Omental fat pad (tissue), 4 donors: ENCODE results near the gene MGAT3. TPM values are rescaled to one million over a fixed set of nuclear protein-coding genes. Genes with fewer than 3 reads are reported as not detected.
A peak's percentile ranks its signal among the peaks of the same experiment; 100 is the strongest.

Experiments
- ATAC-seq: fragments of 150-250 bp; one replicate; pipeline ENCODE4 v1.9.1; 2016; ENCODE audit warnings: mild to moderate bottlenecking, moderate library complexity; ENCODE audit not compliant: low FRiP score
- DNase-seq: peaks from one replicate; pipeline ENCODE4 v3.0.0-alpha.2; 2019; ENCODE audit warnings: low spot score
- total RNA-seq, 4 donors: library from RNA; depleted of rRNA; stranded (reverse); fragments of >200 nt; gene quantifications; one replicate each; pipeline ENCODE4 v1.1.0, GENCODE V29; 2016
- TF ChIP-seq, protein P1 (sequence below), 3 donors: fragments of 450-650 bp; IDR thresholded peaks; one replicate each; pipeline ENCODE4 v1.5.1; 2016 to 2017; ENCODE audit warnings: antibody characterized with exemption in 3 of 3, mild to moderate bottlenecking in 3 of 3, moderate library complexity in 2 of 3

The MGAT3 gene
- total RNA-seq, 4 donors from 2014 or later, result 4.1 to 23.5 (median 9.9) TPM

GRCh38 chr22:39427751-39428596 lies 28.8 kb upstream of the MGAT3 start:
- ATAC-seq (peak; percentile 19), DNase-seq (no peak)
- TF ChIP-seq, protein P1, sequence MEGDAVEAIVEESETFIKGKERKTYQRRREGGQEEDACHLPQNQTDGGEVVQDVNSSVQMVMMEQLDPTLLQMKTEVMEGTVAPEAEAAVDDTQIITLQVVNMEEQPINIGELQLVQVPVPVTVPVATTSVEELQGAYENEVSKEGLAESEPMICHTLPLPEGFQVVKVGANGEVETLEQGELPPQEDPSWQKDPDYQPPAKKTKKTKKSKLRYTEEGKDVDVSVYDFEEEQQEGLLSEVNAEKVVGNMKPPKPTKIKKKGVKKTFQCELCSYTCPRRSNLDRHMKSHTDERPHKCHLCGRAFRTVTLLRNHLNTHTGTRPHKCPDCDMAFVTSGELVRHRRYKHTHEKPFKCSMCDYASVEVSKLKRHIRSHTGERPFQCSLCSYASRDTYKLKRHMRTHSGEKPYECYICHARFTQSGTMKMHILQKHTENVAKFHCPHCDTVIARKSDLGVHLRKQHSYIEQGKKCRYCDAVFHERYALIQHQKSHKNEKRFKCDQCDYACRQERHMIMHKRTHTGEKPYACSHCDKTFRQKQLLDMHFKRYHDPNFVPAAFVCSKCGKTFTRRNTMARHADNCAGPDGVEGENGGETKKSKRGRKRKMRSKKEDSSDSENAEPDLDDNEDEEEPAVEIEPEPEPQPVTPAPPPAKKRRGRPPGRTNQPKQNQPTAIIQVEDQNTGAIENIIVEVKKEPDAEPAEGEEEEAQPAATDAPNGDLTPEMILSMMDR (IDR thresholded peaks at IDR 0.05), result no peak

DNA sequence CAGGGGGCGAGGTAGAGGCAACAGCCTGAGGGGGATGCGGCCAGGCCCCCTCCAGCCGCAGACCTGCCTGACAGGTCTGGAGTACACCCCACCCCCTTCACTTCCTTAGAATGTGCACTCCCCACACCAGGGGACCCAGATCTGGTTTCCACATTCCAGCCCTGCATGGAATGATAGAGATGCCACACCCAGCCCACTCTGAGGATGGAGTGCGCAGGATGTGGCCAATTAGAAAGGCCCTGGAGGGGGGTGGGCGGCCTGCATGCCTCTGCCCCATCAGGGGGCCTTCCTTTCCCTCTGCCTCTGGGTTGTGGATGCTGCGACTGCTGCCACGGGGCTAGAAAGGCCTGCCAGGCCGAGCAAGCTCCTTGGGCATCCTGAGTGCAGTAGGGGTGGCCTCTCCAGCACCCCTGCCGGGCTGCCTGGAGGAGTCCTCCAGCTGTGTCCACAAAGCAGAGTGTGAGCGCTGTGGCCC lies 28.2 kb upstream of the MGAT3 start:
- TF ChIP-seq, protein P1 (IDR thresholded peaks at IDR 0.05), result no peak
- ATAC-seq (no peak), DNase-seq (no peak)

- TF ChIP-seq, protein P1 (IDR thresholded peaks at IDR 0.05), result no peak
- DNase-seq (no peak), ATAC-seq (no peak)
These were observed 27.6 kb upstream of the MGAT3 start for GRCh38 chr22:39429186-39429585.

DNA sequence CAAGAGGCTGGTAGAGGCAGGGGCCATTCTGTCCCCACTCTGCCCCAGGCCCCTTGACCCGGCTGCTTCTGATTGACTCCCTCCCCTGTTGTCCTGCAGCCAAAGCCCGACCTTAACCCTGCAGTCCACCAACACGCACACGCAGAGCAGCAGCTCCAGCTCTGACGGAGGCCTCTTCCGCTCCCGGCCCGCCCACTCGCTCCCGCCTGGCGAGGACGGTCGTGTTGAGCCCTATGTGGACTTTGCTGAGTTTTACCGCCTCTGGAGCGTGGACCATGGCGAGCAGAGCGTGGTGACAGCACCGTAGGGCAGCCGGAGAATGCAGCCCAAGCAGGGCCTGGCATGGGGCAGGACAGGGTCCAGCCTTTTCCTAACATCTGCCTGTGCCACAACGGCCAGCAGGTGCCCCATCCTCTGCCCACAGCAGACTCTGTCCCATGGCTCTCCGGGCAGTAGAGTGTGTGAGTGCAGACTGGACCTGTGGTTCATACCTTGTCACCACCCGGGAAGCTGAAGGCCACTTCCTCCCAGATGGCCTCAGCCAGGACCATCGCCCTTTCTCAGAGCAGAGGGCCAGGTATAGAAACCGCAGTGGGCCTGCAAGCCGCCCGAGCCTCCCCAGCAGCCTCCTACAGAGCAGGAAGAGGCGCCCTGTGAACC lies 26.8 kb upstream of the MGAT3 start:
- no peak for DNase-seq
- TF ChIP-seq, protein P1 (IDR thresholded peaks at IDR 0.05), result no peak
- ATAC-seq, result no peak

DNA sequence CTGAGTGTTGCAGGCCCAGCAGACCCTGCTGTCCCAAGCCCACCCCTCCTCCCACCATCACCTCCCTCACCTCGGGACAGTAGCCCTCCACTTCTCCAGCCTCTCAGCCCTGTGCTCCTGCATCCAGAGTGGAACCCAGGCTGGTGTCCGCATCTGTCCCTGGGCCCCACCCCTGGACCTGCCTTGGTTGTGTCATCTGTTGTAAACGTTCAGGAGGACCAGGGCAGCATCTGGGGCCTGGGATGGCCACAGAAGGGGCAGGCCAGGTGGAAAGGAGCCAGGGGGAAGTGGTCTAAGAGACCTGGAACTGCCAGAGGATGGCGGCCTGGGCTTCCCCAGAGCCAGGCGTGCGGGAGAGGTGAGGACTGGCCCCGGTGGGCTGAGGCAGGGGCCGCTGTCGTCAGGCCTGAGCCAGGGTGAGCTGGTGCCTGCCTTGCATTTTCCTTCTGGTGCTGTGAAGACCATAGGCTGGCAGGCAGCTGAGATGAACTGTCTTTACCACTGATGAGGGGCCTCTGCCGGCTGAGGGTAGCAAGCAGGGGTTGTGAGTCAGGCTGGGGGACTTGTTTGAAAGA lies 26.1 kb upstream of the MGAT3 start:
- TF ChIP-seq, protein P1 (IDR thresholded peaks at IDR 0.05), result no peak
- ATAC-seq (no peak), DNase-seq (no peak)

DNA sequence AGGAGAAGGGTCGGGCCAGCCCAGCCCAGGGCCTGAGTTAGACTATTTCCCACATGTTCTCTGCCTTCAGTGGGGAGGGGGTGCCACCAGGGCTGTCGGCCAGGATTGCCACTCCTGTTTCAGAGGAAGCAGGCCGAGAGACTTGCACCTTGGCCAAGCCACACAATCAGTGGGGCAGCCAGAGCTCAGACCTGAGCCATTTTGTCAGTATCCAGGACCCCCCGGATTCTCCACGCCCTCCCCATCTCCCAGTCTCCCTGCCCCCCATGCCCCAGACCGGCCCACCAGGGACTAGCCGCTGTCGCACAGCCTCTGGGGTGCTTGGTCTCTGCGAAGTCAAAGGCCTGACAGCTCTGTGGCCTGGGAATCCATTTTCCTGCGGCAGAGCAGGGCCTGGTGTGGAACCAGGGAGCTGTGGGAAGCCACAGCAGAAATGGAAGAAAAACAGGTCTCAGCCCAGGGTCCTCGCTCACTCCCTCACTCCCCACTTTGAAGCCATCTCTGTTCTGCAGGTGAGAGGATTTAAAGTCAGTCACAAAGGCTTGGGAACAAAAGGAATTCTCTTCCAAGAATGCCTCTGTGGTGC lies 25.5 kb upstream of the MGAT3 start:
- ATAC-seq (no peak), DNase-seq (no peak)
- TF ChIP-seq, protein P1 (IDR thresholded peaks at IDR 0.05), result no peak
